Epithelial cell of alveolus of lung (primary cell): ENCODE measurements around the gene NBPF26. TPM values are rescaled to one million over a fixed set of nuclear protein-coding genes. Genes with fewer than 3 reads are reported as not detected.

Experiments used
- total RNA-seq: library from RNA; depleted of rRNA; stranded (reverse); fragments of >200 nt; gene quantifications from 2 replicates; pipeline ENCODE4 v1.2.1, GENCODE V29; 2015

NBPF26 gene
- total RNA-seq, result 10.9 and 11.6 TPM in 2 replicates

GRCh38 chr1:120723715-120724402 is at the start of gene NBPF26:
NBPF26 (plus strand) TSS chr1:120723945.

Other genes with a start within 250 kb of the NBPF26 start
- not detected in 2 replicates for gene PPIAL4A, start 165.8 kb downstream of the NBPF26 start, total RNA-seq